Measurements from ENCODE around the gene RERE.
"Not testable (repeated sequence)": the region's sequence is repeated elsewhere in the genome, so short reads cannot be mapped to it uniquely, and the experiment has no call there.

The RERE gene

GRCh38 chr1:8512504-8512903 lies 304.9 kb downstream of the RERE start:
- no peak for DNase-seq (ENCODE audit: low read depth)

- DNase-seq (ENCODE audit: low read depth), result peak; percentile 17
Observed at GRCh38 chr1:8510041-8510823, 307.2 kb downstream of the RERE start.

GRCh38 chr1:8509579-8509978 lies 307.9 kb downstream of the RERE start:
- no peak for DNase-seq (ENCODE audit: low read depth)

GRCh38 chr1:8506995-8507615 lies 310.3 kb downstream of the RERE start:
- no peak for DNase-seq (ENCODE audit: low read depth)

- DNase-seq (ENCODE audit: low read depth), result no peak
Observed at GRCh38 chr1:8506456-8506855, 311.0 kb downstream of the RERE start.

GRCh38 chr1:8503842-8504241 lies 313.6 kb downstream of the RERE start:
- no peak for DNase-seq (ENCODE audit: low read depth)

GRCh38 chr1:8502949-8503348 lies 314.5 kb downstream of the RERE start:
- not testable (repeated sequence) for DNase-seq (ENCODE audit: low read depth)

GRCh38 chr1:8497210-8497819 lies 320.1 kb downstream of the RERE start:
- no peak for DNase-seq (ENCODE audit: low read depth)

- DNase-seq (ENCODE audit: low read depth), result no peak
Observed at GRCh38 chr1:8496473-8496872, 321.0 kb downstream of the RERE start.

GRCh38 chr1:8495928-8496401 lies 321.5 kb downstream of the RERE start:
- no peak for DNase-seq (ENCODE audit: low read depth)

- no peak for DNase-seq (ENCODE audit: low read depth)
Observed at GRCh38 chr1:8494681-8495080, 322.8 kb downstream of the RERE start.

- no peak for DNase-seq (ENCODE audit: low read depth)
Observed at GRCh38 chr1:8493916-8494540, 323.4 kb downstream of the RERE start.

- no peak for DNase-seq (ENCODE audit: low read depth)
Observed at GRCh38 chr1:8487249-8487648, 330.2 kb downstream of the RERE start.

- DNase-seq (ENCODE audit: low read depth), result no peak
Observed at GRCh38 chr1:8486047-8486446, 331.4 kb downstream of the RERE start.

- no peak for DNase-seq (ENCODE audit: low read depth)
Observed at GRCh38 chr1:8483586-8483985, 333.9 kb downstream of the RERE start.

GRCh38 chr1:8482979-8483381 lies 334.5 kb downstream of the RERE start:
- no peak for DNase-seq (ENCODE audit: low read depth)

GRCh38 chr1:8481650-8482380 lies 335.6 kb downstream of the RERE start:
- no peak for DNase-seq (ENCODE audit: low read depth)

- DNase-seq (ENCODE audit: low read depth), result no peak
Observed at GRCh38 chr1:8478566-8478965, 338.9 kb downstream of the RERE start.

GRCh38 chr1:8477983-8478362 lies 339.5 kb downstream of the RERE start:
- DNase-seq (ENCODE audit: low read depth), result no peak

- DNase-seq (ENCODE audit: low read depth), result no peak
Observed at GRCh38 chr1:8477166-8477982, 340.1 kb downstream of the RERE start.

GRCh38 chr1:8476006-8476405 lies 341.4 kb downstream of the RERE start:
- no peak for DNase-seq (ENCODE audit: low read depth)

Measured in T follicular helper cell (primary cell).